ENCODE measurements around the gene PLEKHH2.

Gene PLEKHH2

GRCh38 chr2:43812947-43813346, 175.9 kb downstream of the PLEKHH2 start:
- DNase-seq (ENCODE audit: low spot score) = no peak

- DNase-seq (ENCODE audit: low spot score) = no peak
Measured at GRCh38 chr2:43814711-43815110, 177.7 kb downstream of the PLEKHH2 start.

Measured in putamen (tissue), 1 donor.